Endothelial cell of umbilical vein (primary cell): ENCODE measurements around the gene MDFI.

Experiments
- EZH2 ChIP-seq: IDR thresholded peaks from 2 replicates; pipeline ENCODE4 v1.6.1; 2012; ENCODE audit warnings: borderline replicate concordance, low read depth, mild to moderate bottlenecking, moderate library complexity, low read length, inconsistent platforms; ENCODE audit not compliant: severe bottlenecking
- FOS ChIP-seq: IDR thresholded peaks from 2 replicates; pipeline ENCODE4 v1.6.1; 2011; ENCODE audit warnings: mild to moderate bottlenecking, low read length, moderate library complexity, borderline replicate concordance; ENCODE audit not compliant: insufficient read depth
- GATA2 ChIP-seq: IDR thresholded peaks from 2 replicates; pipeline ENCODE4 v1.7.0; 2011; ENCODE audit warnings: low read depth, mild to moderate bottlenecking, moderate library complexity, mixed read lengths, low read length; ENCODE audit not compliant: insufficient read length, insufficient read depth
- JUN ChIP-seq: IDR thresholded peaks from 2 replicates; pipeline ENCODE4 v1.6.1; 2011; ENCODE audit warnings: borderline replicate concordance, low read depth; ENCODE audit not compliant: insufficient read length, insufficient read depth
- MAX ChIP-seq: IDR thresholded peaks from 2 replicates; pipeline ENCODE4 v1.6.1; 2011; ENCODE audit not compliant: insufficient read depth, insufficient read length
- MYC ChIP-seq: IDR thresholded peaks from one replicate; pipeline ENCODE4 v1.6.1; 2011; ENCODE audit warnings: mild to moderate bottlenecking, low read depth, low read length
- POLR2A ChIP-seq: IDR thresholded peaks from 2 replicates; pipeline ENCODE4 v1.6.1; 2012; ENCODE audit warnings: low read depth, mild to moderate bottlenecking, control low read depth, low read length
- POLR2AphosphoS5 ChIP-seq: IDR thresholded peaks from 2 replicates; pipeline ENCODE4 v1.6.1; 2012; ENCODE audit warnings: low read depth, mild to moderate bottlenecking, control low read depth, low read length, moderate library complexity; ENCODE audit not compliant: insufficient read depth
- TF ChIP-seq, protein P1 (sequence below), 2 donors: IDR thresholded peaks; 1 replicate in 1 of 2; 2 replicates in 1 of 2; pipeline ENCODE4 v1.5.1; 2011; ENCODE audit warnings: low read length in 2 of 2, mild to moderate bottlenecking in 2 of 2, moderate library complexity in 2 of 2, control low read depth in 1 of 2, inconsistent platforms in 1 of 2, low read depth in 1 of 2; ENCODE audit not compliant: insufficient read depth in 1 of 2; ENCODE audit errors: extremely low read depth in 1 of 2

- no peak for TF ChIP-seq MAX
- TF ChIP-seq, protein P1, sequence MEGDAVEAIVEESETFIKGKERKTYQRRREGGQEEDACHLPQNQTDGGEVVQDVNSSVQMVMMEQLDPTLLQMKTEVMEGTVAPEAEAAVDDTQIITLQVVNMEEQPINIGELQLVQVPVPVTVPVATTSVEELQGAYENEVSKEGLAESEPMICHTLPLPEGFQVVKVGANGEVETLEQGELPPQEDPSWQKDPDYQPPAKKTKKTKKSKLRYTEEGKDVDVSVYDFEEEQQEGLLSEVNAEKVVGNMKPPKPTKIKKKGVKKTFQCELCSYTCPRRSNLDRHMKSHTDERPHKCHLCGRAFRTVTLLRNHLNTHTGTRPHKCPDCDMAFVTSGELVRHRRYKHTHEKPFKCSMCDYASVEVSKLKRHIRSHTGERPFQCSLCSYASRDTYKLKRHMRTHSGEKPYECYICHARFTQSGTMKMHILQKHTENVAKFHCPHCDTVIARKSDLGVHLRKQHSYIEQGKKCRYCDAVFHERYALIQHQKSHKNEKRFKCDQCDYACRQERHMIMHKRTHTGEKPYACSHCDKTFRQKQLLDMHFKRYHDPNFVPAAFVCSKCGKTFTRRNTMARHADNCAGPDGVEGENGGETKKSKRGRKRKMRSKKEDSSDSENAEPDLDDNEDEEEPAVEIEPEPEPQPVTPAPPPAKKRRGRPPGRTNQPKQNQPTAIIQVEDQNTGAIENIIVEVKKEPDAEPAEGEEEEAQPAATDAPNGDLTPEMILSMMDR (IDR thresholded peaks at IDR 0.05; ENCODE audit: extremely low read depth in 1 of 2, insufficient read depth in 1 of 2, low read depth in 1 of 2, low read length in 2 of 2), result no peak
- no peak for TF ChIP-seq POLR2A
- no peak for TF ChIP-seq MYC
- TF ChIP-seq EZH2, result no peak
- no peak for TF ChIP-seq GATA2
- TF ChIP-seq POLR2AphosphoS5, result no peak
- no peak for TF ChIP-seq FOS
- no peak for TF ChIP-seq JUN
These were observed 39.1 kb downstream of the MDFI start for GRCh38 chr6:41677124-41677921.
